H4 (cell line): ENCODE data around the gene MUC21. TPM values are rescaled to one million over a fixed set of nuclear protein-coding genes. Genes with fewer than 3 reads are reported as not detected.
"Not testable (repeated sequence)": the region's sequence is repeated elsewhere in the genome, so short reads cannot be mapped to it uniquely, and the experiment has no call there.

ENCODE experiments used
- DNase-seq: peaks from one replicate; pipeline ENCODE4 v3.0.0-alpha.2; 2015; ENCODE audit warnings: low spot score
- total RNA-seq: library from RNA; depleted of rRNA; stranded (reverse); fragments of >200 nt; shearing (Covaris generic); gene quantifications from 2 replicates; pipeline ENCODE4 v1.2.3, GENCODE V29; 2014; rRNA removed

MUC21 gene
- total RNA-seq, 1 experiment from 2014 or later: not detected

DNA sequence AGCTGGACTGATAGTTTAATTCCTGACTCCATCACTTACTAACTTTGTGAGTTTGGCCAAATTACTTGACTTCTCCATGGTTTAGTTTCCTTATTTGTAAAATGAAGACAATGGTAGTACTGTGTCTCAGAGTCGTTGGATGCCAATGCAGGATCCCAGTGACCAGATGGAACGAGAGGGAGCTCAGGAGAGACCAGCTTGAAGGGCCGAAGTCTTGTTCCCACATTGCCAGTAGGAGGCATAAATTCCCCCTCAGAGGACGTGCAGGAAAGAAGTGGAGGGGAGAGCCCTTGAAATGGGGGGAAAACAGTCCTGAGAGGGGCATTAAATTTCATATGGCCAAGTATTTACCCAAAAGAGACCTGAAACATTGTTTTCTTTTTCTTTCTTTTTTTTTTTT is 24.6 kb downstream of the MUC21 start:
- DNase-seq: no peak

DNA sequence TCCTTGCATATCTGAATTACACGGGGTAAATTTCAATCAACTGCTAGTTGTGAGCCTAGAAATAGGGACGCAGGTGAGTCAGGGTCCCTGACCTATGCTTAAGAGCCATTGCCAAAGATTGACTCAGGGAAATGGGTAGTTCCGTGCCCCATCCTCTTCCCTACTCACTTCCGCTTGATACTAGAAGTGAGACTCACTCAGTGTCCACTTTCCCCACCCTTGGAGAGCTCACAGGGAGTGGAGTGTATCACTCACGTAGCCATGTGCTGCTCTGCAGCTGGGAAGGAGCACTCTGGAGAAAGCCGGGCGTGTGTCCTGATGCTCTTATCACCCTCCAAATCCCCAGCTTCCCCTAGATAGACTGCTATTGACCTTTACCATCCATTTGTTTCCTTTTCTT is 26.2 kb downstream of the MUC21 start:
- no peak for DNase-seq

DNA sequence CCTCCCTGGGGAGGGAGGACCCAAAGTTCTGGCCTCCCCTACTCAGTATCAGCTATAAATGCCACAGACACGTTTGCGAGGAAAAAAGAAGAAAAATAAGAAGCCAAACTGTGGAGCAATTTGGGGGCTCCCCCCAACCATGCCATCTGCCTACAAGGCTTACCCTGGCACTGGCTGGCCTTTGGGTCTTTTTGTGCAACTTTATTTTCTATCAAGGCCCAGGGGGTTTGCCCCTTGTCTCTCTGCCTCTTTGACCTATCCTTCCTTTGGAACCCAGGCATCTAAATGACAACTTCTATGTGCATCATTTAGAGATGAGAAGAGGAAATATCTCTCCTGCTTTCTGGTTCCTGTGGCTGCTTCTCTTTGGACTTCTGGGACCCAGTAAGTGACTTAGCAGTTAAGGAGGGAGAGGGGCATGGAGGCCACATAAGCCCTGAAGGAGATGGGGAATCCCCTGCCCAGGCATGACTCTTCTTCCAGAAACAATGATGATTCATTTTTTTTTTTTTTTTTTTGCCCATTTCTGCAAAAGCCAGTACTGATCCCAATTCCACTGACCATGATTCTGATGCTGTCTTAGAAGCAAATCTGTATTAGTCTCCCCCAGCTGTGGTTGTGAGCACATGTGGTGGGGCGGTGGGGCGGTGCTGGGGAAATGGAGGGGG is 27.0 kb downstream of the MUC21 start, which contains the start of gene MUC22:
Gene MUC22 (plus strand): TSS at position 82 of the 668 bp plus-strand sequence. CDS start 233 bp downstream, at position 315.
- no peak for DNase-seq

GRCh38 chr6:31011153-31011552 is 27.6 kb downstream of the MUC21 start:
- DNase-seq: no peak

- DNase-seq: no peak
Measured at GRCh38 chr6:31016659-31017299, 33.3 kb downstream of the MUC21 start.

DNA sequence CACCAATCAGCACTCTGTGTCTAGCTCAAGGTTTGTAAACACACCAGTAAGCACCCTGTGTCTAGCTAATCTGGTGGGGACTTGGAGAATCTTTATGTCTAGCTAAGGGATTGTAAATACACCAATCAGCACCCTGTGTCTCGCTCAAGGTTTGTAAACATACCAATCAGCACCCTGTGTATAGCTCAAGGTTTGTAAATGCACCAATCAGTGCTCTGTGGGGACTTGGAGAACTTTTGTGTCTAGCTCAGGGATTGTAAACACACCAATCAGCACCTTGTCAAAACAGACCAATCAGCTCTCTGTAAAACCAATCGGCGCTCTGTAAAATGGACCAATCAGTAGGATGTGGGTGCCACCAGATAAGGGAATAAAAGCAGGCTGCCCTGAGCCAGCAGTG is 33.9 kb downstream of the MUC21 start:
- not testable (repeated sequence) for DNase-seq

DNA sequence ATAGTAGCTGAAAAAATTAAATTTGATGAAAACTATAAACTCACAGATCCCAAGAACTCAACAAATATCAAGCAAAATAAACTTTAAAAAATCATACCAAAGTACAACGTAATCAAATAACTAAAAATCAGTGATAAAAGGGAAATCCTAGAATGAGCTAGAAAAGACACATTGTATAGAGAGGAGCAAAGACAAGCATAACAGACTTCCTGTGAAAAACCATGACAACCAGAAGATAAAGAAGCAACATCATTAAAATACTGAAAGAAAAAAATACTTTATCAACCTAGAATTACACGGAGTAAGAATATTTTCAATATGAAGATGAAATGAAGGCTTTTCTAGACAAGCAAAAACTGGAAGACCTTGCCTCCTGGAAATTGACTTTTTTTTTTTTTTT is 36.5 kb downstream of the MUC21 start:
- no peak for DNase-seq

DNA sequence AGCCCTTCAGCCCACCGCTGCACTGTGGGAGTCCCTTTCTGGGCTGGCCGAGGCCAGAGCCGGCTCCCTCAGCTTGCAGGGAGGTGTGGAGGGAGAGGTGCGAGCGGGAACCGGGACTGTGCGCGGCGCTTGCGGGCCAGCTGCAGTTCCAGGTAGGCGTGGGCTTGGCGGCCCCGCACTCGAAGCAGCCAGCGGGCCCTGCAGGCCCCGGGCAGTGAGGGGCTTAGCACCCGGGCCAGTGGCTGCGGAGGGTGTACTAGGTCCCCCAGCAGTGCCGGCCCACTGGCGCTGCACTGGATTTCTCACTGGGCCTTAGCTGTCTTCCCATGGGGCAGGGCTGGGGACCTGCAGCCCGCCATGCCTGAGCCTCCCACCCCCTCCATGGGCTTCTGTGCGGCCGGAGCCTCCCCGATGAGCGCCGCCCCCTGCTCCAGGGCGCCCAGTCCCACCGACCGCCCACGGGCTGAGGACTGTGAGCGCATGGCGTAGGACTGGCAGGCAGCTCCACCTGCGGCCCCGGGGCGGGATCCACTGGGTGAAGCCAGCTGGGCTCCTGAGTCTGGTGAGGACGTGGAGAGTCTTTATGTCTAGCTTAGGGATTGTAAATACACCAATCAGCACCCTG is 37.2 kb downstream of the MUC21 start:
- not testable (repeated sequence) for DNase-seq

DNA sequence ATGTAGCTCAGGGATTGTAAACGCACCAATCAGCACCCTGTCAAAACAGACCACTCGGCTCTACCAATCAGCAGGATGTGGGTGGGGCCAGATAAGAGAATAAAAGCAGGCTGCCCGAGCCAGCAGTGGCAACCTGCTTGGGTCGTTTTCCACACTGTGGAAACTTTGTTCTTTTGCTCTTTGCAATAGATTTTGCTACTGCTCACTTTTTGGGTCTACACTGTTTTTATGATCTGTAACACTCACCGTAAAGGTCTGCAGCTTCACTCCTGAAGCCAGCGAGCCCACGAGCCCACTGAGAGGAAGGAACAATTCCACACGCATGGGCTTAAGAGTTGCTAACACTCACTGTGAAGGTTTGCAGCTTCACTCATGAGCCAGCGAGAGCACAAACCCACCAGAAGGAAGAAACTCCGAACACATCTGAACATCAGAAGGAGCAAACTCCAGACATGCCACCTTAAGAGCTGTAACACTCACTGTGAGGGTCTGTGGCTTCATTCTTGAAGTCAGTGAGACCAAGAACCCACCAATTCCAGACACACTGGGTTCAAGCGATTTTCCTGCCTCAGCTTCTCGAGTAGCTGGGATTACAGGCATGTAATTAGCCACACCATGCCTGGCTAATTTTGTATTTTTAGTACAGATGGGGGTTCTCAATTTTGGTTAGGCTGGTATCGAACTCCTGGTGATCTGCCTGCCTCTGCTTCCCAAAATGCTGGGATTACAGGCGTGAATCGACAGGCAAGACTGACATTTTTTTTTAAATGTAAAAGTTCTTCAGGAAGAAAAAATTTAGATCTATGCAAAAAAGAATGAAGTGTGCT is 38.4 kb downstream of the MUC21 start:
- DNase-seq: not testable (repeated sequence)

DNA sequence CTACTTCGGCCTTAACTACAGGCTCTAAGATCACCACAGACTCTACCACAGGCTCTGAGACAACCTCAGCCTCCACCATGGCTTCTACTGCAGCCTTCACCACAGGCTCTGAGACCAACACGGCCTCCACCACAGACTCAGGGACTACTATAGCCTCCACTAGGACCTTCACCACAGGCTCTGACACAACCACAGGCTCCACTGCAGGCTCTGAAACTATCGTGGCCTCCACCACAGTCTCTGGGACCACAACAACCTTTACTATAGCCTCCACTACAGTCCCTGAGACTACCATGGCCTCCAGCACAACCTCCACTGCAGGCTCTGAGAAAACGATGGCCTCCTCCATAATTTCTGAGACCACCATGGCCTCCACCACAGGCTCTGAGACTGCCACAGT is 42.1 kb downstream of the MUC21 start:
- no peak for DNase-seq

GRCh38 chr6:31031095-31031494 is 47.6 kb downstream of the MUC21 start:
- no peak for DNase-seq

DNA sequence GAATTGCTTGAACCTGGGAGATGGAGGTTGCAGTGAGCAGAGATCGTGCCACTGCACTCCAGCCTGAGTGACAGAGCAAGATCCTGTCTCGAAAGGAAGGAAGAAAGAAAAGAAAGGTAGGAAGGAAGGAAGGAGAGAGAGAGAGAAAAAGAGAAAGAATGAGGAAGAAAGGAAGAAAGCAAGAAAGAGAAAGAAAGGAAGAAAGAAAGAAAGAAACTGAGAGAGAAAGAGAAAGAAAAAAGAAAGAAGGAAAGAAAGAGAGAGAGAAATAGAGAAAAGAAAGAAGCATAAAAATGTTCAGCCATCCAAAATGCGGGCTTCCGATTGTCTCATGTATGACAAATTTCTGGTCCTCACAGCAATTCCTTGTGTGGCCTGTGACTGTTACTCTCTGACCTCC is 49.6 kb downstream of the MUC21 start:
- DNase-seq: no peak

DNA sequence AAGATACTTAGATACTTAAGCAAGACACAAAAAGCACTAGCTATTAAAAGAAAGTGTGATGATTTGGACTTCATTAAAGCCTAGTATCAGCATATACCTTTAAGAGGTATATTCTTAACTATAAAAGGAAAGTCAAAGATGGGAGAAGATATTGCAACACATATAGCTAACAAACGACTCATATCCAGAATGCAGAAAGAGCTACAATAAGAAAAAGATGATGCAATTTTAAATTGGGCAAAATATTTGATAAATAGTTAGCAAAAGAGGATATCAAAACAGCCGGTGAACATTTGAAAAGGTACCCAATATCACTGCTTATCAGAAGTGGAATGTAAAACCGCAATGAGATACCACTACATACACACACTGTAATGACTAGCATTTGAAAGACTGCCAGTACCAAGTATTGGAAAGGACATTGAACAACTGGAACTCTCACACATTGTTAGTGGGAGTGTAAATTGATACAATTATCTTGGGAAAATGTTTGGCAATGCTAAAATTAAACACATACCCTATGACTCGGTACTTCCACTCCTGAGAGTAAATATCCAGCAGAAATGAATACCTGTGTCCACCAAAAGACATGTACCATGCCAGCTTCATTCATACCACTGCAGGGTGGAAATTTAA is 52.5 kb downstream of the MUC21 start:
- DNase-seq: no peak

- no peak for DNase-seq
Measured at GRCh38 chr6:31037169-31037568, 53.7 kb downstream of the MUC21 start.

DNA sequence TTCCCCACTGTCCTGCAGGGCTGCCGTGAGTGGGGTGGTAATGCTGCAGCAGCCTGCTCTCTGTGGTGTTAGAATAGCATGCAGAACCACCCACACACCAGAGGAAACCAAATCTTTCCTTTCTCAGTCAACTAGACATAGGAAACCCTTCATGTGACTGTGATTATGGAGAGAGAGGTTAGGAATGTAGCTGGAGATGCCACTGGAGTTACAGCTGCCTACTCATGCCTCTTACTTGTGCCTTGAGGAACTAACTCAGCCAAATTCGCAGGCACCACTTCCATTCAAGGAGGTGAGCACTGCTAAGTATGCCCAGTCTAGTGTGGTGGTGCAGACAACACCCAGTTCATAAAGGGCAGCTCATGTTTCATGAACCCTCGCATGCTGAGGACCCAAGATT is 54.2 kb downstream of the MUC21 start:
- DNase-seq: no peak

DNA sequence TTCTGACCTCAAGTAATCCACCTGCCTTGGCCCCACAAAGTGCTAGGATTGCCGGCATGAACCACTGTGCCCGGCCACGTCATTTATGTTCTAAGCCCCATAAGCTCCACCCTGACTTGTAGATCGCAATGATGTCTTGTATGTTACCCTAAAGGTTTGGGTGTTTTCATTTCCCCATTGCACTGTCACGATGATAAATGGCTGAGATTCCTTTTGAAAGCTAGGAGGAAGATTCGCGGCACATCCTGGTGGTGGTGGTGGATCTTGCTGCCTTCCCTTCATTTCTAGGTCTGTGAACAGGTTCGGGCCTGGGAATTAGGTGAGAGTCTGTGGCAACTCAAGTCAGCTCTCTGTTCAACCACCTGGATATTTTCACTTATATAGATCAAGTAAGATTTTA is 55.0 kb downstream of the MUC21 start:
- no peak for DNase-seq

Other genes starting within 250 kb of the MUC21 start
- gene FLOT1, start 241.0 kb upstream of the MUC21 start, total RNA-seq: 206 and 213 TPM in 2 replicates
- gene IER3, start 239.2 kb upstream of the MUC21 start, total RNA-seq: 53.1 and 58.9 TPM in 2 replicates
- 16.0 and 30.1 TPM in 2 replicates for gene DDR1, start 99.2 kb upstream of the MUC21 start, total RNA-seq
- gene GTF2H4, start 75.5 kb upstream of the MUC21 start, total RNA-seq: 8.4 and 8.5 TPM in 2 replicates
- 10.5 and 17.6 TPM in 2 replicates for gene VARS2, start 69.5 kb upstream of the MUC21 start, total RNA-seq
- not detected in 2 replicates for gene SFTA2, start 51.5 kb upstream of the MUC21 start, total RNA-seq
- gene MUCL3, start 42.7 kb upstream of the MUC21 start, total RNA-seq: not detected in 2 replicates
- gene MUC22, start 26.8 kb downstream of the MUC21 start, total RNA-seq: not detected in 2 replicates
- not detected in 2 replicates for gene C6orf15, start 128.9 kb downstream of the MUC21 start, total RNA-seq
- gene PSORS1C1, start 131.1 kb downstream of the MUC21 start, total RNA-seq: 0.06 and 0.35 TPM in 2 replicates
- gene CDSN, start 136.7 kb downstream of the MUC21 start, total RNA-seq: not detected in 2 replicates
- gene PSORS1C2, start 155.3 kb downstream of the MUC21 start, total RNA-seq: not detected in 2 replicates
- 12.6 and 12.7 TPM in 2 replicates for gene CCHCR1, start 174.1 kb downstream of the MUC21 start, total RNA-seq
- 14.7 and 18.8 TPM in 2 replicates for gene TCF19, start 174.9 kb downstream of the MUC21 start, total RNA-seq
- gene POU5F1, start 187.0 kb downstream of the MUC21 start, total RNA-seq: not detected in 2 replicates